C4-2B (cell line): ENCODE results near the gene PRKCE.

Source experiments
- ZFX ChIP-seq: fragments of 450-650 bp; IDR thresholded peaks from 2 replicates; pipeline ENCODE4 v1.6.1; 2017
- TF ChIP-seq, protein P1 (sequence below): fragments of 450-650 bp; conservative IDR thresholded peaks from 2 replicates; pipeline ENCODE4 v1.5.1; 2017; ENCODE audit warnings: mild to moderate bottlenecking

DNA sequence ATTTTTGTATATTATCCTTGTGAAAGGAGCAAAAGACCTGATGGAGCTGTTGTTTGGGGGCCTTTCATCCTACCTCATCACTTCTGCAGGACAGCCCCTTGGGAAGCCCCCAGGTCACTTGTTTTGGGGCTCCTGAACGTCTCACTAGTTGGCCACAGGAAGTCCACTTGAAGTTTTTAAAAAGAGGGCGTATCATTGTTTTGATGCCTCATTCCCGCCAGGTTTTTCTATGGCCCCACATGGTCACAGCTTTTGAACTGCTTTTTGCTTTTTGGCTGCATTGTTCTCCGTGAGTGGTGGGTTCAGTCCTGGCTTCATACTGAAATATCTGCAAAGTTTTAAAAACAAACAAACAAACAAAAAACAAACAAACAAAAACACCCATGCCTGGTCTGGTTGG is 216.3 kb downstream of the PRKCE start:
- TF ChIP-seq, protein P1, sequence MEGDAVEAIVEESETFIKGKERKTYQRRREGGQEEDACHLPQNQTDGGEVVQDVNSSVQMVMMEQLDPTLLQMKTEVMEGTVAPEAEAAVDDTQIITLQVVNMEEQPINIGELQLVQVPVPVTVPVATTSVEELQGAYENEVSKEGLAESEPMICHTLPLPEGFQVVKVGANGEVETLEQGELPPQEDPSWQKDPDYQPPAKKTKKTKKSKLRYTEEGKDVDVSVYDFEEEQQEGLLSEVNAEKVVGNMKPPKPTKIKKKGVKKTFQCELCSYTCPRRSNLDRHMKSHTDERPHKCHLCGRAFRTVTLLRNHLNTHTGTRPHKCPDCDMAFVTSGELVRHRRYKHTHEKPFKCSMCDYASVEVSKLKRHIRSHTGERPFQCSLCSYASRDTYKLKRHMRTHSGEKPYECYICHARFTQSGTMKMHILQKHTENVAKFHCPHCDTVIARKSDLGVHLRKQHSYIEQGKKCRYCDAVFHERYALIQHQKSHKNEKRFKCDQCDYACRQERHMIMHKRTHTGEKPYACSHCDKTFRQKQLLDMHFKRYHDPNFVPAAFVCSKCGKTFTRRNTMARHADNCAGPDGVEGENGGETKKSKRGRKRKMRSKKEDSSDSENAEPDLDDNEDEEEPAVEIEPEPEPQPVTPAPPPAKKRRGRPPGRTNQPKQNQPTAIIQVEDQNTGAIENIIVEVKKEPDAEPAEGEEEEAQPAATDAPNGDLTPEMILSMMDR, result no peak
- no peak for TF ChIP-seq ZFX
